ENCODE measurements around the gene TMEM221. TPM values are rescaled to one million over a fixed set of nuclear protein-coding genes. Genes with fewer than 3 reads are reported as not detected.

The TMEM221 gene
- total RNA-seq, 1 experiment from 2014 or later, result 0.27 TPM

DNA sequence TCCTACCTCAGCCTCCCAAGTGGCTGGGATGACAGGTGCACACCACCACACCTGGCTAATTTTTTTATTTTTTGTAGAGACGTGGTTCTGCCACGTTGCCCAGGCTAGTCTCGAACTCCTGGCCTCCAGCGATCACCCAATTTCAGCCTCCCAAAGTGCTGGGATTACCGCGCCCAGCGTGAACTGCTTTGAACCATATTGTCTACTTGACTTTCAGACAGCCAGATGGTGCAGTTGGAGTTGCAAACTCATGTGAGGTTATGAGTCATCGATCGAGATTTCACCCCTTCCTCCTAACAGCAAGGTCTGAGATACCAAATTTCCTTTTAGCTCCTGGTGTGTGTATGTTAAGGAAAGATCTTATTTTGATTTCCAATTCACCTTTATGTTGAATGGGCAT lies 24.6 kb upstream of the TMEM221 start:
- DNase-seq (ENCODE audit: low spot score), result peak; percentile 60

DNA sequence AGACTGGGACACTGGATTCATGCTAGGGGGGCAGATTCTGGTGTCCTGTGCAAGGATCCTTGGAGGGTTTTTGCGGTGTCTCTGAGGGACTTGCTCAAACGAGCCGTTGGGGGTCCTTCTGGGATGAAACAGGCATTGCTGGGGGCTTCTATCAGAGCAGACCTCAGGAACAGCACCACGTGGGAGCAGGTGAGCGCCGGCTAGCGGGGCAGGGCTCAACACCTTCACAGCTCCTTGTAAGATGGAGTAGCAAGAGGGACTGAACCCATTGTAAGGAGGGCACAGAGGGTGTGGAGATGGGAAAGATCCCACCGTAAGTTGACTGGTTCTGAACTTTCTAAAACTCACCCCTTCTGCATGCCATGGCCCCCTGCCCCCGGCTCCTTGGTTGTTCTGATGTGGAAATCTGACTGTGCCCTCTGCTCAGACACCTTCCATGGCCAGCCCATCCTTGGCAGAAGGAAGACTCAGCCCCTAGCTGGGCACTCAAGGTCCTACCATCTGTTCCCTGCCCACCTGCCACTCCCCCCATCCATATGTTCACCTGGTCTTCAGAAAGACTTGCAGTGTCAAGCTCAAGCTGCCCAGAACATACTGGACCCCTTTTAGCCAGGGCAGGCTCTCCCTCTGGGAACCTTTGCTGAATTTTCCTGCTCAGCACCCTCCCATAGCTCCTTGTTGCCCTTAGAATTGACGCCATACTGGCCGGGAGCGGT lies 23.1 kb upstream of the TMEM221 start:
- no peak for DNase-seq (ENCODE audit: low spot score)

DNA sequence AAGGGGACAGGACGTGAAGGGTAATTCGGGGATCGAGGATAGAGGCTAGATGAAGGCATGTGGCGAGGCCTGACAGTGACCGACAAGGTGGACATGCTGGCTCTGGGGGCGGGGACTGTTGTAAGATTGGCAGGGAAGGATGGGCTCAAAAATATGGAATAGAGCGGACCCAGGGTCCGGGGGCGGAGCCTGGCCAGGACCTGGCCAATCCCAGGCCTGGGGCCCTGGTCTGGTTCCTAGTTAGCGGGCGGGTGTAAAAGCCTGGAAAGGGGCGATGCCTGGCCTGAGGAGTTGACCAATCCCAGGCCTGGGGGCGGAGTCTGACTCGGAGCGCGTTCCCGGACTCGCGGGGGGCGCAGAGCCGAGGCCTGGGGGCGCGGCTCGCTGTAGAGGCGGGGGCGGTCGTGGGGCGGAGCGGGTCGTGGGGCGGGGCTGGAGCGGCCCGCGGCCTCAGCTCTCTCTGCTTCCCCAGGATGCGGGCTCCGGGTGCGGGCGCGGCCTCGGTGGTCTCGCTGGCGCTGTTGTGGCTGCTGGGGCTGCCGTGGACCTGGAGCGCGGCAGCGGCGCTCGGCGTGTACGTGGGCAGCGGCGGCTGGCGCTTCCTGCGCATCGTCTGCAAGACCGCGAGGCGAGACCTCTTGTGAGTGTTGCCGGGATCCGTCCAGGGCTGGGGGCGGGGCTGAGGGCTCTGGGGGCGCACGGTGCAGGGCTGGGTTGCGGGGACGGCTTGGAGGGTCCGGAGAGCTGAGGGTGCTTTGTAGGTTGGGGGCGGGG lies 21.8 kb upstream of the TMEM221 start, which contains the start of gene SLC27A1:
Gene SLC27A1, plus strand, starts transcription at position 457 of the 774 bp plus-strand sequence. Its CDS starts 17 bp downstream, at position 474.
- DNase-seq (ENCODE audit: low spot score), result peak; percentile 98

DNA sequence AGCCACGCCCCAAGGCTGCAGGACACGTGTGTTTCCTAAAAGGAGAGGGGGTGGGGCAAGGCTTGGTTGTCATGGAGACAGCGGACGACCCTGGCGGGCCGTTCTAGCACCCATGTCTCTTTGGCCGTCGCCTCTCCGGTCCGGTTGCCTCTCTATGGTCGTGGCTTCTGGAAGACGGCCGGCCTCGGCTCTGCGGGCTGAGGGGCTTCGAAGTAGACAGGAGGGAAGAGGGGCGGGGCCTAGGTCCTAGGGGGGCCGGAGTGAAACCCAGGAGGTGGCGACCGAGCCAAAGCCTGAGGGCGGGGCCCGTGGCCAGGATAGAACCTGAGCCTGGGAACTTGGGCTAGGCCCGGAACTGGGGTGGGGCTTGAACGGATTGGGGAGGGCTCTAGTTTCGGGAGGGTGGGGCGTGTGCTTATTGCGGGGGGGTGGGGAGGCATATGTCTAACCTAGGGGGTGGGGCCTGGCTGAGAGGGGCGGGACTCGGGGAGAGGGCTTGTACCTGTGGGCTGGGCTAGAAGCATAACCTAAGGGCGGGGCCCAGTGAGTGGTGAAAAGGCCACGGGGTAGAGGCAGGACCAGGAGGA lies 21.1 kb upstream of the TMEM221 start:
- peak; percentile 89 for DNase-seq (ENCODE audit: low spot score)

DNA sequence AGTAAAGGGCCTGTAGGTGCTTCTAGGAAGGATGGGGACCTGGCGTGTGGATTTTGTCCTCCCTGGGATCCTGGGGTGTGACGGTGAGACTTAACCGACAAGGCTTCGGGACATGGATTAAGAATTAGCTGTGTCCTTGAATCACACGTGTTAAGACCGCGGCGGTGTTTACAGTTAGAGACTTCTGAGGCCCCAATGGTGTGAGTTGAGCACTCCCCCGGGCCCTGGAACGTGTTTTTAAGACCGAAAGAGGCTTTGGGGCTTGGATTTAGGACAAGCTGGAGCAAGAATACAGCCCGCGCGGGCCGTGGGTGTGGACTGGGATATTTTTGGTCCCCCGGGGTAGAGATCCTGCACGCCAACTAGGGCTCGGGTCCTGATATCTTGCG lies 20.6 kb upstream of the TMEM221 start:
- DNase-seq (ENCODE audit: low spot score), result no peak

DNA sequence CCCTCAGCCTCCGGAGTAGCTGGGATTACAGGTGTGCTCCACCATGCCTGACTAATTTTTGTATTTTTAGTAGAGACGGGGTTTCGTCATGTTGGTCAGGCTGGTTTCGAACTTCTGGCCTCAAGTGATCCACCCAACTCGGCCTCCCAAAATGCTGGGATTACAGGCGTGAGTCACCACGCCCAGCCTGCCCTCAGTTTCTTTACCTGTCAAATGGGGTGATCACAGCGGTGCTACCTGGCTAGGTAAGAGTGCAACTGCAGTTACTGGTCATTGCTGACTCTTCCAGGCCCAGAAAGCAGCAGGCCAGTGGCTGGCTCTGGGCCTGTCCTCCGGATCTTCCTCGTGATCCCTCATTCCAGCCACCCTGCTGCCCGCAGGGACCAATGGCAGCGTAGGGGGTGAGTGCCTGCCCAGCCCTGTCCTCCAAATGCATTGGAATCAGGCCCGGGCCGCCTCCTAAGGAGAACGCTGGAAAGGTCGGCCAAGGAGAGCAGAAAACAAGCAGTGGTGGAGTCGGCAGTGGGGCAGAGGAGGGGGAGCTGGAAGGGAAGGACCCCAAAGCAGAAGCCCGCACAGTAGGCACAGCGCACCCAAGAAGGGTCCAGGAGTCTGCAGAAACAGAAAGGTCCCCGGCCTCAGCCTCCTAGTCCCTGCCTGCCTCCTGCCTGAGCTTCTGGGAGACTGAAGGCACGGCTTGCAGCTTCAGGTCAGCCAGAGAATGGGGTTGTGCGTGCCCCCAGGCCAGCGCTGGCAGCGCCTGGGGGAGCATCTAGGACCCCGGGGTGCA lies 20.0 kb upstream of the TMEM221 start:
- DNase-seq (ENCODE audit: low spot score), result no peak

DNA sequence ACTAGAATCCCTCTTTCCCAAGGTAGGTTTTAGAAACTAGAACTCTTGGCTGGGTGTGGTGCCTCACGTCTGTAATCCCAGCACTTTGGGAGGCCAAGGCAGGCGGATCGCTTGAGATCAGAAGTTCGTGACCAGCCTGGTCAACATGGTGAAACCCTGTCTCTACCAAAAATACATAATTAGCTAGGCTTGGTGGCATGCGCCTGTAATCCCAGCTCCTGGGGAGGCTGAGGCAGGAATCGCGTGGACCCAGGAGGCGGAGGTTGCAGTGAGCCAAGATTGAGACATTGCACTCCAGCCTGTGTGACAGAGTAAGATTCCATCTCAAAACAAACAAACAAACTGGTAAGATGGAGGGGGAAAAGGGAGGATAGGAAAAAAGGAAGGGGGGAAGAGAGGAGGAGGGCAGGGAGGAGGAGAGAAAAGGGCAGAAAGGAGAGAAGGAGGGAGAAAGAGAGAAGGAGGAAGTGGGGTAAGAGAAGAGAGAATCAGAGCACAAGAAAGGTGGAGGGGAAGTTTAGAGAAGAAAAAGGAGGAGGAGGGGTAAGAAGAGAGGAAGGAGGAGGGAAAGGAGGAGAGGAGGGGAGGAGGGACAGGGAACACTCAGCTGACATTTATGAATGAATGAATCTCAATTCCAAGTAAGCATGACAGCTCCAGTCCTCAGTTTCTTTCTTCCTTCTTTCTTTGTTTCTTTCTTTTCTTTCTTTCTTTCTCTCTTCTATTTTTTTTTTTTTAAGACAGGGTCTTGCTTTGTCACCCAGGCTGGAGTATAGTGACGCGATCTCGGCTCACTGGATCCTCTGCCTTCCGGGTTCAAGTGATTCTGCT lies 19.2 kb upstream of the TMEM221 start:
- no peak for DNase-seq (ENCODE audit: low spot score)

DNA sequence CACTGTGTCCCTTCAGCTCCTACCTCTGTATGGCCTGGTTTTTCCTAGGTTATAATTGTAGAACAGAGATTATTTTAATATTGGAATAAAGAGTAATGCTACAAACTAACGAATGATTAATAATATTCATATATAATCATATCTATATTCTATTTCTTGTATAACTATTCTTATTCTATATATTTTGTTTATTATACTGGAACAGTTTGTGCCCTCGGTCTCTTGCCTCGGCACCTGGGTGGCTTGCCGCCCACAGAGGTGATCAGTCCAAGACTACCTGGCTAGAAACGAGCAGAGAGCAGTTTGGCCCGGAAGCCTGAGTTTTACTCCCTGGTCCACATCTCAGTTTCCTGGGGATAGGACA lies 18.0 kb upstream of the TMEM221 start:
- DNase-seq (ENCODE audit: low spot score), result no peak

DNA sequence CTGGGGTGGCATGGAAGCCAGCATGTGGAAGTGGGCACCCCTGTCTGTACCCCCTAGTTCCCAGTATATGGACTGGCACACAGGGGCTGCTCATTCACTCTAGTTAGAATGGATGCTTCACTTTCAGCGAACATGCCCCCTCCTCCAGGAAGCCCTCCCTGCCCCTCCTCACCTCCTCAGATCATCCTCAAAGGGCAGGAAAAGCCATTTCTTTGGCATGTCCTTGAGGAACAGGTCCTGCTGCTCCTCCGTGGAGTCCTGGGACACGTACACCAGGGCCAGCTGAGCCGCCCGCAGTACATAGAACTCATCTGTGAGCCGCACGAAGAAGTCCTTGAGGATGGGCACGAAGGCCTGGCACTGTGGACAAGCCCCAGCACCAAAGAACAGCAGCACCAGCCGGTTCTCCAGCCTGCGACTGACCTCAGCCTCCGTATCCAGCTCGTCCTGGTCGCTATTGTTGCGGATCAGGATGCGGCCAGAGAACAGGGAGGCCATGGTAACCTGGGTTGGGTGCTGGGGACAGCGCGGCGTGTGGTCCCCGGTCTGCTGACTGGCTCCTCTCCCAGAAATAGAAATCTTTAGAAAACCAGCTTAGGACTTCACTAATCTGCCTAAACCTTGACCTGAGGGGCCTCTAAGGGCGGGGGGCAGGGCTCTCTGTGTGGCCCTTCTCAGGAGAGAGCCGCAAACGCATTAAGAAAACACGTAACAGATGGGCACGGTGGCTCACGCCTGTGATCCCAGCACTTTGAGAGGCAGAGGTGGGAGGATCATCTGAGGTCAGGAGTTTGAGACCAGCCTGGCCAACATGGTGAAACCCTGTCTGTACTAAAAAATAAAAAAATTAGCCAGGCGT lies 12.1 kb upstream of the TMEM221 start, which contains the start of gene NXNL1:
Gene NXNL1, minus strand, starts transcription at position 555 of the 859 bp plus-strand sequence. Its CDS starts 57 bp downstream, at position 498.
- DNase-seq (ENCODE audit: low spot score), result no peak

DNA sequence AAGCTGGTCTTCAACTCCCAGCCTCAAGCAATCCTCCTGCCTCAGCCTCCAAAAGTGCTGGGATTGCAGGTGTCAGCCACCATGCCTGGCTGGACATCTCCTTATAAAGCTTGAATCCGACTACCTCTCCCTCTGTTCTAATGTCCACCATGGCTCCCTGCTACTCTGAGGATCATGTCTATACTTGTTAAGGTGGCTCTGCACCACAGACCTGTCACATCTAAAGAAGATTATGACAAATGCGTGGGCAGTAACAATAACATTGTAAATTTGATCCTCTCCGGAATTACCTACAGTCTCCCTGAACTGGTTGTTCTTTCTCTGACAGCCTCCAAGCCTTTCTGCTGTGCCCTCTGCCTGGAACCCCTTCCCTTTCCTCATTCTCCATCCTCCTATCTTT lies 10.5 kb upstream of the TMEM221 start:
- DNase-seq (ENCODE audit: low spot score), result no peak

DNA sequence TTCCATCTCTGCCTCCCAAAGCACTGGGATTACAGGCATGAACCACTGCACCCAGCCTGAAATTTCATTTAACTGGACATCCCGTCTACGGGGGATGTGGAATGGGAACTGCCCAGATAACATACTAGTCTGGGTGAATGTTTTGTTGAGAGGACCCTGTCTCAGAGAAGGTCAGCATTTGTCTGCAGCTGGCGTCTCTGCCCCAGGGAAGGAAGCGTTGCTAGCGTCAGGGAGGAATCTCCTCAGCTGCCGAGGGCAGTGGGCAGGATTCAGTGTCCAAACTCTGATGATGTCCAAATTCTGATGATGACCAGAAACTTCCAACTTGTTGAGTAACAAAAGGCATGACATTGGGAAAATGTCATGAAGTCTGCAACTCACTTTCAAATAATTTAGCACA lies 9.1 kb upstream of the TMEM221 start:
- DNase-seq (ENCODE audit: low spot score), result no peak

DNA sequence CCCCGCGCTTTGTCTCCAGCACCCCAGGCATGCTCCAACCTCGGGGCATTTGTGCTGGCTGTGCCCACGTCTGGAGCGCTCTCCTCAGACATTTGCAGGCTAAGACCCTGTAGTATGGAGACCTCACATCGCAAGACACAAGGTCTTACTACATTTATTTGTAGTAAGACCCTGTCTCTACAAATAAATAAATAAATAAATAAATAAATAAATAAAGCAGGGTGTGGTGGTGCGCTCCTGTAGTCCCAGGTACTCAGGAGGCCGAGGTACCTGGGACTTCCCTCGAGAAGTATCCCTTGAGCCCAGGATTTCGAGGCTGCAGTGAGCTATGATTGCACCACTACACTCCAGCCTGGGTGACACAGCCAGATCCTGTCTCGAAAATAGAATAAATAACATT lies 7.7 kb upstream of the TMEM221 start:
- no peak for DNase-seq (ENCODE audit: low spot score)

DNA sequence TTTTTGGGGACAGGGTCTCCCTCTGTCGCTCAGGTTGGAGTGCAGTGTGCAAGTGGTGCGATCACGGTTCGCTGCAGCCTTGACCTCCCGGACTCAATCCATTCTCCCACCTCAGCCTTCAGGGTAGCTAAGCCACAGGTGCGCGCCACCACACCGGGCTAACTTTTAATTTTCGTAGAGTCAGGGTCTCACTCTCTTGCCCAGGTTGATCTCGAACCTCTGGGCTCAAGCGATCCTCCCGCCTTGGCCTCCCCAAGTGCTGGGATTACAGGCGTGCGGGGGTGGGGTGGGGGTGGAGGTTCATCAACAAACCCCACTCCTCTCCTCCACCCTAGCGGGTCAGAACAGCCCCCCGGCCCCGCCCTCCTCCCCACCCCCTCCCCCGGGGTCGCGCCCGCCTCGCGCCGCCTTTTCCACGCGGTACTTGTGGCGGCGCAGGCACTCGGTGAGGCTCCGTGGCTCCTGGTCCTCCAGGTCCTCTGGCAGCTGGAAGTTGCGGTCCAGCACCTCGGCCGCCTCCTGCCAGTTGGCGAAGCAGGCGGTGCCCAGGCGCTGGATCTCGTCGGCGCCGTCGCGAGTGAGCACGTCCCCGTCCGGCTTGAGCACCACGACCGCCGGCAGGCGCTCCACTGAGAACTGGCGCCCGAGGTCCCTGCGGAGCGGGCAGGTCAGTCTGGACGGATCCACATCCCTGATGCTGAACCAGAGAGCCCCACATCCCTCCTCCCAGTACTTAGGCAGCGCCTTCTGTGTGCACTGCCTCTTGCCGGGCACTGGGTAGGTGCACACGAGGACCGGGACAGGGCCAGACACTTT lies 7.0 kb upstream of the TMEM221 start:
- DNase-seq (ENCODE audit: low spot score), result no peak

DNA sequence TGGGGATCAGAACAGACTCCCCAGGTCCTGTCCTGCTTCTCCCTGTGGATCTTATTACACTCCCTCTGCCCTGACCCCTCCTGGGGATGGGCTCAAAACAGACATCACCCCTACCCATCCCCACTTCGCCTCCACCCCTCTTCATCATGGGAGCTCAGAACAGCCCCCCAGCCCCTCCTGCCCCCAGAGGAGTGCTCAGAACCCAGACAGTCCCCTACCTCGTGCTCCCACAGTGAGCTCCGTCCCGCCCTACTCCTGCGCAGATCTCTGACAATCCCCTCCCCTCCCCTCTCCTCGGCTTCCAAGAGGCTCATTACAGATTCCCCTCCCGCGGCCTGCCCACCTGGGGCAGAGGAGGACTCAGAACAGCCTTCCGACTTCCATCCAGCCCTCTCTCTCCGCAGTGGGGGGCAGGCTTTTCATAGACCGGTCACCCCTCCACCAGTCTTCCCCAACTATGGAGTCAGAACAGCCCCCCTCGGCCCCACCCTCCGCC lies 6.2 kb upstream of the TMEM221 start:
- no peak for DNase-seq (ENCODE audit: low spot score)

DNA sequence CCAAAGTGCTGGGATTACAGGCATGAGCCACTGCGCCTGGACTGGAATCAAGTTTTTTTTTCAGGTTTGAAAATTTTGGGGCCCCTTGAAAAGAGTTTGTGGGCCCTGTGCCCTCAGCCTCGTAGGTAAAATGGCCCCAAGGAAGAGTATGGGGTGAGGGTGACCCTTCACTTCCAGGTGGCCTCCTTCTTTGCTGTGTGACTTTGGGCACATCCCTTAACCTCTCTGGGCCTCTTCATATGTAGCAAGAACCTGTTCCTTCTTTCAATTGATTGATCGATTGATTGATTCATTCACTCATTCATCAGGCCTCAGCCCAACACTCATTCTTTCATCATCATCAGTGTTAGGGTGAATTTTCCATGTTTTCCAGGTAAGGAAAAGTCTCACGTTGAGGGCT lies 3.4 kb upstream of the TMEM221 start:
- DNase-seq (ENCODE audit: low spot score), result no peak

DNA sequence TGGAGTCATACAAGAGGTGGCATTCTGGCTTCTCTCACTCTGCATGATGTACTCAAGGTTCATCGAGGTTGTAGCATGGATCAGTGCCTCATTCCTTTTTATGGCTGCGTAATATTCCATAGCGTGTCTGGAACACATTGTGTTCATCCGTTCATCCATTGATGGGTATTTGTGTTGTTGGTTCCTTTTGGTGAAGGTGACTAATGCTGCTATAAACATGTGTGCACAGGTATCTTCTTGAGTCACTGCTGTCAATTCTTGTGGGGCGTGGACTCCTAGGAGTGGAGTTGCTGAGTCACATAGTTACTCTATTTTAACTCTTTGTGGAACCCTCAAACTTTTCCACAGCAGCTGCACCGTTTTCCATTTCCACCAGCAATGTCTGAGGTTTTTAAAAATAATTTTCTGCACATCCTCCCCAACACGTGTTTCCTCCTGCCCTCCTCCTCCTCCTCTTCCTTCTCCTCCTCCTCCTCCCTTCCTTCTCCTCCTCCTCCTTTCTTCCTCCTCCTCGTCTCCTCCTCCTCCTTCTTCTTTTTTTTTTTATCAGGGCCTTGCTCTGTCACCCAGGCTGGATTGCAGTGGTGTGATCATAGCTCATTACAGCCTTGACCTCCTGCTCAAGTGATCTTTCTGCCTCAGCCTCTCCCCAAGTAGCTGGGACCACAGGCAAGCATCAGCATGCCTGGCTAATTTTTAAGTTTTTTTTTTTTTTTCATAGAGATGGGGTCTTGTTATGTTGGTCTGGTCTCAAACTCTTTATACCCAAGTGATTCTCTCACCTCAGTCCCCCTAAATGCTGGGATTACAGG lies 2.0 kb upstream of the TMEM221 start:
- DNase-seq (ENCODE audit: low spot score), result peak; percentile 57

DNA sequence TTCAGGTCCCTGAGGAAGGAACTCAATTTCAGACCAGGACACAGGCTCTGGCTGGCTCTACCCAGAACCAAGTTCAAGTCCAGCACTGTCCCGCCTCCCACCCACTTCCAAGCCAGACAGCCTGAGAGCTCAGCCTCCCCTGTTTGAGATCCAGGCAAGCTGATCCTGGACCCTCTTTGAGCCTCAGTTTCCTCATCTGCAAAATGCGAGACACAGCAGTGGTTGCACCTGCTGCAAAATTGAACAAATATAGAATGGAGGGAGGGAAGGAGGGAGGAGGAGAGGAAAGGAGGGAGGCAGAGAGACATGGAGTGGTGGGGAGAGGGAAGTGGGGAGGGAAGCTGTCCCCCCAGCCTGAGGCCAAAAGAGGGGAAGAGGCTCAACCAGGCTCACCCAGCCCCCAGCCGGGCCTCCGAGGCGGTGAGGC lies 751 bp downstream of the TMEM221 start:
- no peak for DNase-seq (ENCODE audit: low spot score)

DNA sequence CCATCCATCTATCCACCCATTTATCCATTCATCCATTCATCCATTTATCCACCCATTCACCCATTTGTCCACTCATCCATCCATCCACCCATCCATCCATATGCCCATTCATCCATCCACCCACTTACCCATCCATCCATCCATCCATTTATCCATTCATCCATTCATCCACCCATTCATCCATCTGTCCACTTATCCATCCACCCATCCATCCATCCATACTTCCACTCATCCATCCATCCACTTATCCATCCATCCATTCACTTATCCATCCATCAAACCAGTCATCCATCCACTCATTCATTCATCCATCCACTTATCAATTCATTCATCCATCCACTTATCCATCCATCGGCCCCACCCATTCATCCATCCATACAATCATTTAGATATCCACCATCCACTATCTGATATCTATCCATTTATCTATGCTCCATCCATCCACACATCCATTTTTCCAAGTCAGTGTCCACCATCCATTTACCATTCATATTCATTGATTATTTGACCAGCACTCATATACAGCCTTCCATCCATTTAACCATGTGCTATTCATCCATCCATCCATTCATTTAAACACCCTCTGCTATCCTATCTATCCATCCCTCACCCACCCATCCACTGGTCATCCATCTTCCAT lies 2.8 kb downstream of the TMEM221 start:
- no peak for DNase-seq (ENCODE audit: low spot score)

Data from H4 (cell line).